Keratinocyte (primary cell): ENCODE results near the gene LRFN5. TPM values are rescaled to one million over a fixed set of nuclear protein-coding genes. Genes with fewer than 3 reads are reported as not detected.

Source experiments
- DNase-seq: peaks from one replicate; pipeline ENCODE4 v3.0.0-alpha.2; 2011; ENCODE audit warnings: low read depth, missing footprints, low spot score
- FAIRE-seq: peaks from 2 replicates; lab custom pipeline; 2011; peaks lifted over from hg19 to GRCh38; lab: Jason Lieb, UNC
- H2AFZ ChIP-seq: 2 replicates; pipeline ENCODE4 v1.6.0; 2012; ENCODE audit warnings: low read length, control low read depth, inconsistent platforms; ENCODE audit not compliant: control insufficient read depth
- H3K27ac ChIP-seq: 2 replicates; pipeline ENCODE4 v1.5.1; 2011; ENCODE audit warnings: low read length; ENCODE audit not compliant: control insufficient read depth, insufficient read depth
- H3K27me3 ChIP-seq: 3 replicates; pipeline ENCODE4 v1.6.0; 2011; ENCODE audit warnings: low read length; ENCODE audit not compliant: control insufficient read depth, insufficient read depth; ENCODE audit errors: extremely low read depth
- H3K36me3 ChIP-seq, 2 experiments: 2 replicates in 1 of 2; 3 replicates in 1 of 2; pipeline ENCODE4 v1.5.1; 2011; ENCODE audit warnings: low read length in 2 of 2, mild to moderate bottlenecking in 1 of 2; ENCODE audit not compliant: control insufficient read depth in 2 of 2, insufficient read depth in 2 of 2; ENCODE audit errors: extremely low read depth in 1 of 2
- H3K4me1 ChIP-seq: 3 replicates; pipeline ENCODE4 v1.5.1; 2011; ENCODE audit warnings: low read length; ENCODE audit not compliant: control insufficient read depth, insufficient read depth; ENCODE audit errors: extremely low read depth
- H3K4me2 ChIP-seq: 3 replicates; pipeline ENCODE4 v1.6.0; 2011; ENCODE audit warnings: low read depth, low read length; ENCODE audit not compliant: control insufficient read depth, insufficient read depth; ENCODE audit errors: extremely low read depth
- H3K4me3 ChIP-seq, 3 experiments: fragments of 200-600 bp in 1 of 3; sonication (generic) in 1 of 3; 2 replicates in 2 of 3; 3 replicates in 1 of 3; pipeline ENCODE4 v1.5.1; 2011 to 2016; ENCODE audit warnings: low read length in 3 of 3, mild to moderate bottlenecking in 3 of 3, control low read depth in 2 of 3, inconsistent platforms in 1 of 3, low read depth in 1 of 3, mixed read lengths in 1 of 3, mixed run types in 1 of 3, moderate library complexity in 1 of 3; ENCODE audit not compliant: control insufficient read depth in 2 of 3, insufficient read depth in 2 of 3; ENCODE audit errors: extremely low read depth in 1 of 3
- H3K79me2 ChIP-seq: 2 replicates; pipeline ENCODE4 v1.6.0; 2012; ENCODE audit warnings: low read length; ENCODE audit not compliant: control insufficient read depth, insufficient read depth
- H3K9ac ChIP-seq: 3 replicates; pipeline ENCODE4 v1.6.0; 2011; ENCODE audit warnings: low read length; ENCODE audit not compliant: control insufficient read depth, insufficient read depth; ENCODE audit errors: extremely low read depth
- H3K9me1 ChIP-seq: 3 replicates; pipeline ENCODE4 v1.6.0; 2011; ENCODE audit warnings: low read length; ENCODE audit not compliant: control insufficient read depth, insufficient read depth; ENCODE audit errors: extremely low read depth
- H3K9me3 ChIP-seq: 2 replicates; pipeline ENCODE4 v1.5.1; 2012; ENCODE audit warnings: low read depth, low read length; ENCODE audit not compliant: control insufficient read depth
- H4K20me1 ChIP-seq: 3 replicates; pipeline ENCODE4 v1.6.0; 2011; ENCODE audit warnings: low read length; ENCODE audit not compliant: control insufficient read depth, insufficient read depth; ENCODE audit errors: extremely low read depth
- CTCF ChIP-seq, 3 experiments: IDR thresholded peaks in 1 of 3; conservative IDR thresholded peaks in 1 of 3; optimal IDR thresholded peaks in 1 of 3; 2 replicates in 2 of 3; 3 replicates in 1 of 3; pipeline versions ENCODE3 to v1.5.1; 2011; ENCODE audit warnings: low read length in 3 of 3, mild to moderate bottlenecking in 3 of 3, moderate library complexity in 2 of 3, control low read depth in 1 of 3, inconsistent platforms in 1 of 3; ENCODE audit not compliant: insufficient read depth in 2 of 3; ENCODE audit errors: extremely low read depth in 1 of 3
- EZH2 ChIP-seq: IDR thresholded peaks from one replicate; pipeline ENCODE4 v1.6.1; 2012; ENCODE audit warnings: inconsistent platforms, mild to moderate bottlenecking, low read length, moderate library complexity
- dilution Hi-C: fragments of 300-500 bp; cut with MboI; formaldehyde crosslinking; loops from one replicate; pipeline ENCODE4 v1.7.0; 2020; ENCODE audit warnings: low sequenced_read_pairs; ENCODE audit not compliant: extremely low pct_ligation_motif_present
- polyA plus RNA-seq, 5 experiments: library from polyadenylated mRNA; depleted of rRNA in 3 of 5; stranded (reverse) in 3 of 5; stranded (forward) in 1 of 5; unstranded in 1 of 5; fragments of >200 nt; gene quantifications; 1 replicate in 1 of 5; 2 replicates in 3 of 5; 3 replicates in 1 of 5; pipeline versions ENCODE4 v1.2.1 to v1.2.3, GENCODE V29; 2011 to 2012; ENCODE audit warnings: missing spikeins in 2 of 5, low read depth in 1 of 5, low replicate concordance in 1 of 5

LRFN5 gene
- polyA plus RNA-seq, 1 donor (not counting 4 experiments of a cell fraction or from before 2014, with no cell fraction given): not detected

GRCh38 chr14:41568979-41569378 lies 37.7 kb upstream of the LRFN5 start:
- no peak overlapping the region for H3K9ac ChIP-seq
- dilution Hi-C loops: no loop called here
- no peaks in the 10 kb centered on the region for H4K20me1 ChIP-seq
- H3K9me1 ChIP-seq: no peaks in the 10 kb centered on the region
- DNase-seq (no peak), FAIRE-seq (no peak)
- no peak for TF ChIP-seq CTCF (optimal IDR thresholded peaks at IDR 0.05 in 1 of 3, IDR thresholded peaks at IDR 0.05 in 1 of 3, conservative IDR thresholded peaks at IDR 0.05 in 1 of 3; ENCODE audit: extremely low read depth in 1 of 3, insufficient read depth in 2 of 3, low read length in 3 of 3)
- no peak overlapping the region for H3K27ac ChIP-seq
- no peak overlapping the region for H3K4me2 ChIP-seq
- H3K79me2 ChIP-seq: no peaks in the 10 kb centered on the region
- no peaks in the 10 kb centered on the region for H3K4me1 ChIP-seq
- H3K36me3 ChIP-seq: no peaks in the 10 kb centered on the region
- H3K4me3 ChIP-seq: no peak overlapping the region
- H3K9me3 ChIP-seq: no peaks in the 10 kb centered on the region
- no peaks in the 10 kb centered on the region for H3K27me3 ChIP-seq
- H2AFZ ChIP-seq: no peak overlapping the region

- FAIRE-seq: no peak
- no peaks in the 10 kb centered on the region for H3K9me3 ChIP-seq
- H3K4me2 ChIP-seq: no peak overlapping the region
- H3K4me1 ChIP-seq: no peaks in the 10 kb centered on the region
- H4K20me1 ChIP-seq: no peaks in the 10 kb centered on the region
- H2AFZ ChIP-seq: no peak overlapping the region
- no peak overlapping the region for H3K4me3 ChIP-seq
- no peaks in the 10 kb centered on the region for H3K79me2 ChIP-seq
- H3K27me3 ChIP-seq: no peaks in the 10 kb centered on the region
- dilution Hi-C loops: no loop called here
- H3K9me1 ChIP-seq: no peaks in the 10 kb centered on the region
- no peak for DNase-seq
- H3K27ac ChIP-seq: no peak overlapping the region
- TF ChIP-seq EZH2: no peak
- no peak for TF ChIP-seq CTCF (optimal IDR thresholded peaks at IDR 0.05 in 1 of 3, IDR thresholded peaks at IDR 0.05 in 1 of 3, conservative IDR thresholded peaks at IDR 0.05 in 1 of 3; ENCODE audit: extremely low read depth in 1 of 3, insufficient read depth in 2 of 3, low read length in 3 of 3)
- H3K9ac ChIP-seq: no peak overlapping the region
- H3K36me3 ChIP-seq: no peaks in the 10 kb centered on the region
These were observed 36.1 kb upstream of the LRFN5 start for GRCh38 chr14:41570415-41571155.
